Measurements from ENCODE around the gene HIF1AN.

Gene HIF1AN

DNA sequence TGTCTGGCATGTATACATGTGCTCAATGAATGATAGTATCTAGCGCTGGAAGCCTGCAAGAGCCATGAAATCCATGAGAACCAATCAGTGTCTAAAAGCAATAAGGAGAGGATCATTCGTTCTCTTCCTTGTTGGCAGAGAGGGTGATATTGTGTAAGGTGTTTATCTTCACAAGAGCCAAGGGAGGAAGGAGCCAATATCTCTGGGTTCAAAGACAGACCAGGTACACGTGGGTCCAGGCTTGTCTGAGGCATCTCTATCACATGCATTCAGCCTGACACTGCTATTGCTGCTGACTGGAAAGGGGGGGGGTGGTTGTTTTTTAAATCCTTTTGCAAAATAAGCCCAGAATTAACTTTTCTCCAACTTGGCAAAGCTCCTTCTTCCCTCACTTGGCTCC, 20.1 kb upstream of the HIF1AN start:
- DNase-seq = no peak

DNA sequence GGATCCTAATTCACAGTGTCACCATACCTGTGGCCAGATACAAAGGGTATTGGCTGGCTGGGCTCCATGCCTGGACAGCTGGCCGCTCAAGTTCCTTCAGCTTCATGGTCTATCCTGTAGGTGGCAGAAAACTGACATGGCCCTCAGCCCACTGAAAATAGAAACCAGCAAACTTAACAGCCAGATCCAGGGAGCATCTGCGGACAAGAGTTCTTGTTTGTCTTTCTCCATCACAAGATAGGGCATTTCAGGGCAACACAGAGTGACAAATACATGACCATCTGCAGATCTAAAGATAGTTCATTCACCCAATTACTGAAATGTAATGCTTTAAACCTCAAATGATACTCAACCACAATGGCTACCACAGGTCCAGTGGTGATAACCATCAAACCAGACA, 18.9 kb upstream of the HIF1AN start:
- Histone ChIP-seq H2BK120ac (ENCODE audit: low read depth, low read length) (no peak overlapping the region), H3K79me1 (replicated peaks; ENCODE audit: low read length, poor library complexity, severe bottlenecking) (no peaks in the 10 kb centered on the region), H4K8ac (ENCODE audit: low read length) (no peak overlapping the region), H2BK12ac (ENCODE audit: low read length in 2 of 2) (no peak overlapping the region), H3K23ac (ENCODE audit: low read length in 2 of 2) (no peak overlapping the region), H3K18ac (ENCODE audit: low read depth in 1 of 2, low read length in 2 of 2) (no peak overlapping the region), H2BK5ac (ENCODE audit: low read depth, low read length, poor library complexity, severe bottlenecking) (no peak overlapping the region), H3K14ac (ENCODE audit: low read length in 2 of 2) (no peak overlapping the region), H2AFZ (ENCODE audit: low read depth, low read length) (no peak overlapping the region), H3K9ac (ENCODE audit: low read length) (no peak overlapping the region), H2BK15ac (ENCODE audit: low read depth, poor library complexity, severe bottlenecking) (no peak overlapping the region), H3K4ac (ENCODE audit: low read depth in 1 of 2, low read length in 2 of 2) (no peak overlapping the region), H3K4me2 (ENCODE audit: low read length, poor library complexity, severe bottlenecking) (no peak overlapping the region), H3K4me3 (ENCODE audit: insufficient read depth in 1 of 2, low read depth in 1 of 2, low read length in 2 of 2) (no peak overlapping the region), H3K27me3 (ENCODE audit: control insufficient read depth in 1 of 2, insufficient read depth in 1 of 2, low read length in 2 of 2) (peaks cover 0 to 13% of the 10 kb centered on the region in 2 experiments), H3K36me3 (ENCODE audit: control insufficient read depth in 1 of 2, insufficient read depth in 2 of 2, low read depth in 1 of 2, low read length in 2 of 2) (peaks cover 4 to 12% of the 10 kb centered on the region in 2 experiments), H4K91ac (ENCODE audit: low read length) (no peak overlapping the region), H3K27ac (ENCODE audit: low read length, poor library complexity, severe bottlenecking) (no peak overlapping the region), H2AK5ac (ENCODE audit: low read length, severe bottlenecking) (no peak overlapping the region), H3K4me1 (ENCODE audit: control insufficient read depth, insufficient read depth, low read depth, low read length) (peaks cover 7% of the 10 kb centered on the region), H3K9me3 (ENCODE audit: control insufficient read depth, low read length) (no peaks in the 10 kb centered on the region)
- DNase-seq = peak; percentile 21
- 79% methylated on average over 2 of the region's 2 CpGs for WGBS

More for the DNA sequence above, 20.1 kb upstream of the HIF1AN start:
- Histone ChIP-seq H3K4me2 (ENCODE audit: low read length, poor library complexity, severe bottlenecking) (no peak overlapping the region), H2BK15ac (ENCODE audit: low read depth, poor library complexity, severe bottlenecking) (no peak overlapping the region), H2AFZ (ENCODE audit: low read depth, low read length) (no peak overlapping the region), H3K9ac (ENCODE audit: low read length) (no peak overlapping the region), H2BK120ac (ENCODE audit: low read depth, low read length) (no peak overlapping the region), H3K27me3 (ENCODE audit: control insufficient read depth in 1 of 2, insufficient read depth in 1 of 2, low read length in 2 of 2) (peaks cover 0 to 13% of the 10 kb centered on the region in 2 experiments), H3K4ac (ENCODE audit: low read depth in 1 of 2, low read length in 2 of 2) (no peak overlapping the region), H3K79me1 (replicated peaks; ENCODE audit: low read length, poor library complexity, severe bottlenecking) (no peaks in the 10 kb centered on the region), H3K36me3 (ENCODE audit: control insufficient read depth in 1 of 2, insufficient read depth in 2 of 2, low read depth in 1 of 2, low read length in 2 of 2) (peaks cover 4 to 16% of the 10 kb centered on the region in 2 experiments), H3K9me3 (ENCODE audit: control insufficient read depth, low read length) (no peaks in the 10 kb centered on the region), H3K23ac (ENCODE audit: low read length in 2 of 2) (no peak overlapping the region), H3K14ac (ENCODE audit: low read length in 2 of 2) (no peak overlapping the region), H3K18ac (ENCODE audit: low read depth in 1 of 2, low read length in 2 of 2) (no peak overlapping the region), H2BK12ac (ENCODE audit: low read length in 2 of 2) (no peak overlapping the region), H3K4me1 (ENCODE audit: control insufficient read depth, insufficient read depth, low read depth, low read length) (peaks cover 7% of the 10 kb centered on the region), H4K91ac (ENCODE audit: low read length) (no peak overlapping the region), H4K8ac (ENCODE audit: low read length) (no peak overlapping the region), H2AK5ac (ENCODE audit: low read length, severe bottlenecking) (no peak overlapping the region), H2BK5ac (ENCODE audit: low read depth, low read length, poor library complexity, severe bottlenecking) (no peak overlapping the region), H3K27ac (ENCODE audit: low read length, poor library complexity, severe bottlenecking) (no peak overlapping the region), H3K4me3 (ENCODE audit: insufficient read depth in 1 of 2, low read depth in 1 of 2, low read length in 2 of 2) (no peak overlapping the region)
- 75% methylated on average over 3 of the region's 3 CpGs for WGBS

DNA sequence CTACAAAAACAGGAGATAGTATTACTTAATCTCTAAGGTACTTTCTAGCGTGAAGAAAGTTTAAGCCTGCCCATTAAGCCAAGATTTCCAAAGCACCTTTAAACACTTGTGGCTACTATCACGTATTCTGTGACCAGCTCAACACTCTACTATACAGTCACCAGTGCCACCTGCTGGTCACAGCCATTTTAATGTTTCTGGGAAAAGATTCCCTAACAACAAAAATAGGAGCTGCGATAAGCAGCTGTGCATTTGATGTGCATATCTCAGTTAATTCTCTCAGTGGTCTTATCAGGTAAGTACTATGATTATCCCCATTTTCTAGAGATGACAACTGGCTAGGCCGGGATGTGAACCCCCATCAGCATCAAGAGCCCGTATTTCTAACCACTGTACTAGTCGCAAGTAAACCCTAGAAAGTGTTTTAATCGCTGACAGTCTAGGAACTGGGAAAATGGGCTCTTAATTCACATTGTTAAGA, 16.9 kb upstream of the HIF1AN start:
- Histone ChIP-seq H3K9ac (ENCODE audit: low read length) (peak overlapping the region; percentile 69), H3K4ac (ENCODE audit: low read depth in 1 of 2, low read length in 2 of 2) (no peak overlapping the region), H3K27ac (ENCODE audit: low read length, poor library complexity, severe bottlenecking) (no peak overlapping the region), H2BK5ac (ENCODE audit: low read depth, low read length, poor library complexity, severe bottlenecking) (no peak overlapping the region), H4K91ac (ENCODE audit: low read length) (no peak overlapping the region), H2BK12ac (ENCODE audit: low read length in 2 of 2) (no peak overlapping the region), H4K8ac (ENCODE audit: low read length) (no peak overlapping the region), H3K79me1 (replicated peaks; ENCODE audit: low read length, poor library complexity, severe bottlenecking) (peaks cover 2% of the 10 kb centered on the region), H3K4me2 (ENCODE audit: low read length, poor library complexity, severe bottlenecking) (peak overlapping the region; percentile 95), H2AK5ac (ENCODE audit: low read length, severe bottlenecking) (no peak overlapping the region), H3K18ac (ENCODE audit: low read depth in 1 of 2, low read length in 2 of 2) (no peak overlapping the region), H2BK15ac (ENCODE audit: low read depth, poor library complexity, severe bottlenecking) (no peak overlapping the region), H3K27me3 (ENCODE audit: control insufficient read depth in 1 of 2, insufficient read depth in 1 of 2, low read length in 2 of 2) (peaks cover 0 to 7% of the 10 kb centered on the region in 2 experiments), H2BK120ac (ENCODE audit: low read depth, low read length) (no peak overlapping the region), H3K36me3 (ENCODE audit: control insufficient read depth in 1 of 2, insufficient read depth in 2 of 2, low read depth in 1 of 2, low read length in 2 of 2) (peaks cover 10 to 23% of the 10 kb centered on the region in 2 experiments), H3K23ac (ENCODE audit: low read length in 2 of 2) (no peak overlapping the region), H3K4me3 (ENCODE audit: insufficient read depth in 1 of 2, low read depth in 1 of 2, low read length in 2 of 2) (peak overlapping the region in 1 of 2 experiments; percentile 77), H3K4me1 (ENCODE audit: control insufficient read depth, insufficient read depth, low read depth, low read length) (peaks cover 12% of the 10 kb centered on the region), H2AFZ (ENCODE audit: low read depth, low read length) (no peak overlapping the region), H3K9me3 (ENCODE audit: control insufficient read depth, low read length) (no peaks in the 10 kb centered on the region), H3K14ac (ENCODE audit: low read length in 2 of 2) (no peak overlapping the region)
- 24% methylated on average over 7 of the region's 7 CpGs for WGBS
- peak; percentile 78 for DNase-seq

DNA sequence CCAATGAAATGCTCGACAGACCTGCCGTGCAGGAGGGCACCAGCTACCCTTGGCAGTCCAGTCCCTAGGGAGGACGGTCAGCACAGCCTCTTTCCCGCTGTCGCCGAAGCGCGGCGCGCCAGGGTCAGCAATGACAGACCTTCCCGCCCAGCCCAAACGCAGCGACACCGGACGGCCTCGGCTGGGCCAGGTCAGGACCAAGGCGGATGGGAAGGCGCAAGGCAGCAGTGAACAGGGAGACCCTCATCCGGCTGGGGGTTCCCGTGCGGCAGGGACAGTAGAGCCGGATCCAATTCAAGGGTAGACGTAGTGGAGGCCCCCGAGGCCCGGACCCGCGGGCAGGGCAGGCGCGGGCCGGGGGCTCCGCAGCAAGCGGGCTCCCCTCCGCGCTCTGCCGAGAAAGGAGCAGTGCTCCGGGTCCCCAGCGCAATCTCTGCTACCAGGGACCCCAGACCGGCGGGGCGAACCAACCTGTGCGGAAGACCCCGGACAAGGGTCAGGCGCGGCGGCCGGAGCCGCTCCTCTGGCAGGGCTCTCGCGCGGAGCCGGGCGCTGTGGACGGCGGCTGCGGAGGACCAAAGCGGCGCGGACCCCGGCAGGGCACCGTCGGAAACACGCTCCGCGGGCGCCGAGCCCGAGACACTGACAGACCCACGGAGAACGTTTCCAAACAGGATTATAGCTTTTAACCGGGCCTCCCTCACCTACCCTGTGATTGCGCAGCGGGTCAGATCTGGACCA, 16.3 kb upstream of the HIF1AN start, which contains the start of gene SEC31B:
Gene SEC31B (minus strand): TSS at position 551 of the 741 bp plus-strand sequence. CDS start 2,909 bp downstream, outside the sequence.
- Histone ChIP-seq H2BK120ac (ENCODE audit: low read depth, low read length) (no peak within 1 kb of the TSS), H3K27me3 (ENCODE audit: control insufficient read depth in 1 of 2, insufficient read depth in 1 of 2, low read length in 2 of 2) (peaks cover 0 to 7% of the 10 kb centered on the region in 2 experiments), H3K18ac (ENCODE audit: low read depth in 1 of 2, low read length in 2 of 2) (peak within 1 kb of the TSS; percentile 38 to 54), H2BK15ac (ENCODE audit: low read depth, poor library complexity, severe bottlenecking) (peak within 1 kb of the TSS; percentile 61), H3K4ac (ENCODE audit: low read depth in 1 of 2, low read length in 2 of 2) (no peak within 1 kb of the TSS), H3K9ac (ENCODE audit: low read length) (peak within 1 kb of the TSS; percentile 69), H2AK5ac (ENCODE audit: low read length, severe bottlenecking) (no peak within 1 kb of the TSS), H4K8ac (ENCODE audit: low read length) (peak within 1 kb of the TSS; percentile 75), H3K79me1 (replicated peaks; ENCODE audit: low read length, poor library complexity, severe bottlenecking) (peaks cover 5% of the 10 kb centered on the region), H3K36me3 (ENCODE audit: control insufficient read depth in 1 of 2, insufficient read depth in 2 of 2, low read depth in 1 of 2, low read length in 2 of 2) (peaks cover 17 to 30% of the 10 kb centered on the region in 2 experiments), H3K9me3 (ENCODE audit: control insufficient read depth, low read length) (no peaks in the 10 kb centered on the region), H3K27ac (ENCODE audit: low read length, poor library complexity, severe bottlenecking) (no peak within 1 kb of the TSS), H4K91ac (ENCODE audit: low read length) (peak within 1 kb of the TSS; percentile 22), H2BK12ac (ENCODE audit: low read length in 2 of 2) (peak within 1 kb of the TSS in 1 of 2 experiments; percentile 38), H3K23ac (ENCODE audit: low read length in 2 of 2) (peak within 1 kb of the TSS in 1 of 2 experiments; percentile 15), H3K4me1 (ENCODE audit: control insufficient read depth, insufficient read depth, low read depth, low read length) (peaks cover 12% of the 10 kb centered on the region), H3K4me3 (ENCODE audit: insufficient read depth in 1 of 2, low read depth in 1 of 2, low read length in 2 of 2) (peak within 1 kb of the TSS; percentile 52 to 77), H3K14ac (ENCODE audit: low read length in 2 of 2) (peak within 1 kb of the TSS in 1 of 2 experiments; percentile 35), H3K4me2 (ENCODE audit: low read length, poor library complexity, severe bottlenecking) (peak within 1 kb of the TSS; percentile 95), H2BK5ac (ENCODE audit: low read depth, low read length, poor library complexity, severe bottlenecking) (no peak within 1 kb of the TSS), H2AFZ (ENCODE audit: low read depth, low read length) (peak within 1 kb of the TSS; percentile 36)
- 2% methylated on average over 70 of the region's 72 CpGs for WGBS
- peak; percentile 44 for DNase-seq
